Vein endothelial cell (primary cell): ENCODE measurements around the gene RGS2. TPM values are rescaled to one million over a fixed set of nuclear protein-coding genes. Genes with fewer than 3 reads are reported as not detected.

Experiments
- total RNA-seq: library from RNA; depleted of rRNA; stranded (reverse); fragments of >200 nt; gene quantifications from 2 replicates; pipeline ENCODE4 v1.2.3, GENCODE V29; 2012

The RGS2 gene, protein sequence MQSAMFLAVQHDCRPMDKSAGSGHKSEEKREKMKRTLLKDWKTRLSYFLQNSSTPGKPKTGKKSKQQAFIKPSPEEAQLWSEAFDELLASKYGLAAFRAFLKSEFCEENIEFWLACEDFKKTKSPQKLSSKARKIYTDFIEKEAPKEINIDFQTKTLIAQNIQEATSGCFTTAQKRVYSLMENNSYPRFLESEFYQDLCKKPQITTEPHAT
- 5.6 TPM in 2 replicates for total RNA-seq

DNA sequence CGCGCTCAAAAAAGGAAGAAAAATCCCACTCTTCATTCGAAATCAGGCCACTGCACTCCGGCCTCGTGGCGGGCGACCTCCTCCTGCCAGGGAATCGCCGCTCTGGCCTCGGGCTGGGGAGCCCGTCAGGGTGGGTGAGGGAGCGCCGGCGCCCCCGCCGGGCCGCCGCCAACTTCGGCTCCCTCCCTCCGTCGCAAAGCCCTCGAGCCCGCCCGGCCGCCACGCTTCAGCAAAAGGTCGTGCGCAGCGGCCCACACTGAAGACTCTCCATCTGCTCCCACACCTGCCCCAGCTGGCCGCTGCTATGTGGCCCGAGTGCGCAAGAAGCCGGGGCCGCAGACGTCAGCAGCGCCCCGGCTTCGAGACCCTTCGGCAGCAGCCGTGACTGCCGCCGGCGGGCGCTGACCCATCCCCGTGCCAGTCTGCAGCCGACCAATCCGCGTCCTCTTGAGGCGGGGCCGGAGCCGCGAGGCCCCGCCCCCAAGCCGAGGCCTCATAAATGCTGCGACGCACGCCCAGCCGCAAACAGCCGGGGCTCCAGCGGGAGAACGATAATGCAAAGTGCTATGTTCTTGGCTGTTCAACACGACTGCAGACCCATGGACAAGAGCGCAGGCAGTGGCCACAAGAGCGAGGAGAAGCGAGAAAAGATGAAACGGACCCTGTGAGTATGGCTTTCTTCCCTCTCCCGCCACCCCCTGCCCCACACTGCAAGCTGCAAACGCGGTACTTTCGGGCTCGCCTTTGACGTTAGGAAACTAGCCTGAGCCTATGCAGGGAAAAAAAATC lies at the start of gene RGS2:
RGS2 (plus strand) TSS at position 522 of the 789 bp plus-strand sequence; CDS start at position 555, 33 bp downstream.

Other genes starting within 250 kb of the RGS2 start
- gene RGS1, start 233.3 kb upstream of the RGS2 start, total RNA-seq, result not detected in 2 replicates
- not detected in 2 replicates for gene RGS13, start 172.9 kb upstream of the RGS2 start, total RNA-seq